HG03045 (cell line): ENCODE data around the gene OSTC.

Experiments
- ATAC-seq: cut with Tn5 transposase; IDR thresholded peaks from one replicate; pipeline ENCODE4 v1.9.1; 2021; ENCODE audit warnings: mild to moderate bottlenecking, moderate library complexity; ENCODE audit not compliant: unreplicated experiment

The OSTC gene

DNA sequence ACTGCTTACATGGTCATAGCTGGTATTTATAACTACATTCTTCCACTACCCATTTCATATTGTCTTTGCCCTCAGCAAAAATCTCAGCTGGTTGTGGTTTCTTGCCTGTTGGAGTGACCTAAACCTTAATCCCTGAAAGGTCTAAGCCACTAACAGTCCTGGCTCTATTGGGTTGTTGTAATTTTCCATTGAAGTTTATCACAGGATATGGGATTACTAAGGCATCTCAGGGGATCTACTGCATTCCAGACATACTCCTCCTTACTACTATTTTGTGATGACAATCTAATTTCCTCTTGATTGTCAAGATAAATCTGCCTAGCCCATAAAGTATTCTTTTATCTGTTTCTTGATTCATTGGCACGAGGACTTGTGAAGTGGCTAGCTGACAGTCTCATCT lies 6.2 kb upstream of the OSTC start:
- no peak for ATAC-seq

DNA sequence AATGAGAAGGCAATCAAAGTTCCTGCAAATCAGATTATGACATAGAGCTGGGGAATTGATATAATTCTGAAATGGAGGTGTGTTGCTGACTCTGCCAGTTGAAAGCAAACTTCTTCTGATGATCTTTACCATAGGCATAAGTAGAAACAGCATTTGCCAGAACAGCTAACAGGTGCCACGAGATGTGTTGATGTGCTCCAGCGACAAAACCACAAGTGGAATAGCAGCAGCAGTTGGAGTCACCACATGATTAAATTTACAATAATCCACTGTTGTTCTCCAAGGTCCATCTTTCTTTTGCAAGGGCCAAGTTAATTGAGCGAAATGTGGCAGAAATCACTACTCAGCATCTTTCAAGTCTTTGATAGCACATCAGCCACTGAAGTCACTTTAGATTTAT lies 3.7 kb upstream of the OSTC start:
- no peak for ATAC-seq

DNA sequence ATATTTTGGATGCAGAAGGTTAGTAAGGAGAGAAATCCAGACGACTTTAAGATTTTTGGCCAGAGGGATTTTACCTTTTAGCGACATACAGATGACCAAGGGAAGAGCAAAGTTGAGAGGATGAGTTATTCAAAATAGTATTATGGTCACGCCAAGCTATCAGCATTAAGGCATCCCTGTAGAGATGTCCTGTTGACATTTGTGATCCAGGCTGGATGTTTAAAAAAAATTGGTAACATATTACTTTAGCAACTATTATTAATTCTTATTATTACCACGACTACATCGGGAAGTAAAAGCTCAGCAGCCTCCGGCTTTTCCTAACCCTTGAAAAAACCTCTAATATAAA lies 562 bp upstream of the OSTC start:
- peak; percentile 6 for ATAC-seq

DNA sequence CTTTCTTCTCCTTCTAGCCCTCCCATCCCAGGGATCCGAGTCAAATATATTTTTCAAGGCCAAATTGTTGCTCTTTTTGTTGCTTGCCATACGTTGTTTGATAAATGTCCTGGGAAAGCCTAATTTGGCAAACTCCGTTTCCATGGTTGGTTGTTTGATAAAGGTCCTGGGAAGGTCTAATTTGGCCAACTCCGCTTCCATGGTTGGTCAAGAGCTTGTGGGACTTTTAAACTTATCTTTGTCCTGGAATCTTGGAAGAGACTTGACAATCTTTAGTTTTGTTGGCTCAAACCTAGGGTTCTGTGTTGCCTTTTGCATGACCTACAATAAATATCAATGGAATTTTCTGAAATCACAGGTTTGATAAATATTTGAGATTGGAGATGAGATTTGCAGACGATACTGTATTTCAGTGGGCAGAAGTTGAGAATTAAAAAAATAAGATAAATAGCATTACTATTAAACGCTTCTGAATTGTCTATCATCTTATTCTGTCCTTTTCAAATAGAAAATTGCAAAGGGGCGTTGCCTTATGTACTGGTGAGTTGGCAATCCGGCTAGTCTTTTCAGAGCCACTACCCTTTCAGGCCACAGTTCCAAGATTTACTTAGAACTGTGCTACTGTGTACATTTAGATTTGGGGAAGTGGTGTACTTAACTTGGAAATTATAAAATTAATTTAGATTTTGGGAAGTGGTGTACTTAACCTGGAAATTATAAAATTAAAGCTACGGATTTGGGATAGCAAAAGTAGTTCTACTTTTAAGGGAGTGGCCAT lies 804 bp downstream of the OSTC start:
- ATAC-seq: no peak

DNA sequence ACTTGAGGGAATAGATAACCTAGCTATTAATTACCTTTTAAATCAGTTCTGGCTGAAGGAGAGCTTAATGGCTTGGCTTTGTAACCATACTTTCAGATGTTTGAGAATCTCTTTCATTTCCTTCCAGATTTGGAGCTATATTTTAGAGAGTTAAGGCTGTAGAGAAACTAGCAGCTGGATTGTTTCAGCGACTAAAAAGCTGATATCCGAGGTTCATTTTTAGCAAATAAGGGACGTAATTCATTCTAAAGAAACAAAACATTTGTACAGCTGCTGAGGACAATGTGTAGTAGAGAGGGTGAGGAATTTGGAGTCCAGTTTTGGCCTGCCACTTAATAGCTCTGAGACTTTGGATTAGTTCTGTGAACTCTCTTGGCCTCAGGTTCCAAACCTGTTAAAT lies 12.2 kb downstream of the OSTC start:
- no peak for ATAC-seq

DNA sequence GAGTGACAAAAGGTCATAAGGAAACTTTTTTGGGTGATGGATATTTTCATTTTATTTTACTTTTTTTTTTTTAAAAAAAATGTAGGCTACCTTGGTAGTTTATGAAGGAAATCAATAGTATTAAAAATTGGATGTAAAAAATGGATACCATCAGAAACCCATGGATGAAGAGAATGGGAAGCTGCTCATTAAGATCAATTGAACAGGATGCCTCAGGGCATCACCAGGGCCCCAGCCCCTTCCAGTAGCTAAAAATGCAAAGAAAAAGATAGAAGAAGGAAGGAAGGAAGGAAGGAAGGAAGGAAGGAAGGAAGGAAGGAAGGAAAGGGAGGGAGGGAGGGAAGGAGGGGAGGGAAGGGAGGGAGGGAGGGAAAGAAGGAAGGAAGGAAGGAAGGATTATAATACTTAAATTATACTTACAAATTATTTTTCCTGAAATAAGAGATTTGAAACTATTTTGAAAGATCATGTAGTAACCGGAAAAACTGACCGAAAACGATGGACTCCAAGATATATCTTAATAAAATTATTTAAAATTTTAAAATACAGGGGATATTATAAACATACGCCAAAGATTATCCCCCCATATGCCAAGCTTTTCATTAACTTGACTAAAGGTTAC lies 24.1 kb downstream of the OSTC start:
- no peak for ATAC-seq

DNA sequence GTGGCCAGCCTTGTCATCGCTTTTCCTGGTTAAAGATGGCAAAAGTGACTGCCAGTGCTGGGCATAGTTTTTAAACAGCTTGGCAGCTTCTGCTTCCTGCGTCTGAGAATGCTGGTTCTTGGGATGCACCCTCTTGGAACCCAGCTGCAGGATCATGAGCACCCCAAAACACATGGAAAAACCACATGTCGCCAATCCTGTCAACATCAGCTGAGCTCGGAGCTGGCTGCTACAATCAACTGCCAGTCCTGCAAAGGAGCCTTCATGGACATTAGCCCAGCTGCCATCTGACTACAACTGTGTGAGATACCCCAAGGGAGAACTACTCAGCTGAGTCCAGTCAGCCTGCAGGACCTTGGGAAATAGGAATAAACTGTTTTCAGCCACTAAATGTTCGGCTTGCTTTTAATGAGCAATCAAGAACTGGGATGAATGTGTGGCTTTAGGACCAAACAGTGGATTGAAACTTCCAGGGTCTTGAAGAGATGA lies 31.0 kb downstream of the OSTC start:
- ATAC-seq: no peak

DNA sequence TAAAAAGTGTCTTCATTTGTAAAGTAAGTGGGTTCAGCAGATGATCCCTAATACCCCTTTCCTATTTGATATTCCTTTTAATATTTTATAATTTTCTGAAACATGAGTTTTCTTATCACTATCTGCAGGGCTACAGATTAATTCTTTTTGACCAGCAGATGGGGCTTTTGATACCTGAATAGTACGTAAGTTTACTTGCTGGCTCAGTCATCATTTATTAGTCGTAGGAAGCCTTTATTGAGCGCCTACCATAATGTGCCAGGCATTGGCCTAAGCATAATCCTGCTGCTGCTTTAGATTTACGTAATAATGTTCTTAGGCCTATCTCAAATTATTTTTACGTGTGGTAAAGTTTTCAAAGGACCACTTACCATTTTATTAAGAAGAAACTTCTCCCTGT lies 33.1 kb downstream of the OSTC start:
- no peak for ATAC-seq

DNA sequence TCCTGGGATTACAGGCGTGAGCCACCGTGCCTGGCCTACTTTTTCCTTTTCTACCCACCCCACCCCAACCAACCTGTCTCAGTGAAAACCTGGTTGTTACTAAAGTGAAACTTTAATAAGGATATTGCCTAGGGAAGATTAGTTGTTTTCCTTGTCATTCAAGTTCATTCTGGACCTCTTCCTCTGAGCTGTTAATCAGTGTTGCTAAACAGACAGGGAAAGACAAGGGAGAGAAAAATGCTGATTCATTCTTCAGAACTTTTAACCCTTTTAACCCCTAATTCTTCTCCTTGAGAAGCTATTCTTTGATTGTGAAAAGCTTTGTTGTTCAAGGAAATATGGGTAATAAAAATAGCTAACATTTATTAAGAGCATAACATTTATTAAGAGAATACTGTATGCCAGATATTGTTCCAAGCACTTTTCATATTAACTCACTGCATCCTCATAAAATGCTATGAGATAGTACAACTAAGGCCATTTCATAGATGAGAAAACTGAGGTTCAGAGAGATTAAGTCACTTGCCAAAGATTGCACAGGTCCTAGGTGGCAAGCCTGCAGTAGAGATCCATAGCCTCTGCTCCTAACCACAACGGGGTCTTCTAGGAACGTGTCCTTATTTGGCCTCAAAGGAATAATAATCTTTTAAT lies 34.8 kb downstream of the OSTC start:
- no peak for ATAC-seq

DNA sequence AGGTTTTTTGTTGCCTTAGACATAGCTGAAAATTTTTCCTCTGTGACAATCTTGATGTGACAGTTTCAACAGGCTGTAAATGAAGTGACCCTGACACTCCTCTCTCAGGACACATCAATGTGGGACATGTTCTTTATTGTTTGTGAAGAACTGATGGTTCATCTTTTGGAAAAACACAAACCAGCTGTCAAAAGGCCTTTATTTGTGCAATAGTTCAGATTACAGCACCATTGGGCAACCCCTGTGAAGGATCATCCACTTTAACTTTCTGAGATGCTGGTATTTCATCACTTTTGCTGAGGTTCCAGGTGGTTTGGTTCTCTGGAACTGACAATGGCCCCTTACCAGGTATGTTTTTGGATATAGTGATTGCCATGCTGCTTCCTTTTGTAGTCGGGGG lies 40.3 kb downstream of the OSTC start:
- ATAC-seq: no peak

DNA sequence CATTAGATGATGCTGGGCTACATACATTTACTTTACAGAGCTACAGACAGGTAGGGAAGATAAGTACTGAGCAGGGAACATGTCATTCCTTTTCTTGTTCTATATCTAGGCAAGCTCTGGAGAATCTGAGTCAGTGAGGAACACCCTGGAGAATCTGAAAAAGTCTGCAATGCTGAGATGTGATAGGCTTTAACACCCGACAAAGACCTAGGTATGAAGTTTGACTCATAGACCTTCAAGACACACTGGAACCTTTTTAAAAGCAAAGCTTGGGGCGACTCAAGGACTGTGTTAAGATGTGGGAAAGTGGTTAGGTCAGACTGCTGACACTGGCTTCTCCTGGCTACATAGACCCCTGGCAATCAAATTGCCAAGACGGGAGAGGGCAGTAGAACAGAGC lies 42.8 kb downstream of the OSTC start:
- ATAC-seq: no peak

DNA sequence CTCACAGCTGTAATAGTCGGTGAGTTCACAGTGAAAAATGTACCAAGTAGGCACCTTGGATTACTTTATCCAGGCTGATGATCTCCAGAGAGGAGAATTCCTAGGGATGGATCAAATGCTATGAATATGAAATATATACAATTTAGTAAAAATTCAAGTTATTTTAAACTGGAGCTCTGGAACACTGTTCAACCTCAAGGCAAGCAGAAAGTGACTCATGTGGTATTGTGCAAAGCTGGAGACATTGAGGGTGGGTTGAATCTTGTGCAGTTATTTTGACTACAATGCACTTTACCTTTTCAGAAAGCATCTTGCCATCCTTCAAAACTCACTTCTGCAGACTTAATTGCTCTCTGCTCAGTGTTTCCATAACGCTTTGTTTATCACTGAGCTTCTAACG lies 43.4 kb downstream of the OSTC start:
- no peak for ATAC-seq

DNA sequence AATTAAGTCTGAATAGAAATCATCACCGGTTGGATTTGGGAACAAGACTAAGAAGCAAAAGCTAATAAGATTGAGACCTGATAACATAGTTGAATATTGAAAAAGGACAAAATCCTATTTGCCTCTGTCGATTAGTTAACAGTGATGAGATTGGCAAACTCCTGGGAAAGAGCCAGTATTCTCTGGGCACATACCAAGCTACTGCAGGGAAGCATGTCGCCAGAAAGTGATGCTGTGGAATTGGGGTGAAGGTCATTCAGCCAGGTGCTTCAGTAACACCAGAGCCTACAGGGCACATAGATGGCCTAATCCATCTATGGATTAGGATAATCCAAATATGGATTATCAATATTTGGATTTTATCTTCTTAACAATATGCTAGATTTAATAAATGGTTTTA lies 44.0 kb downstream of the OSTC start:
- ATAC-seq: no peak

DNA sequence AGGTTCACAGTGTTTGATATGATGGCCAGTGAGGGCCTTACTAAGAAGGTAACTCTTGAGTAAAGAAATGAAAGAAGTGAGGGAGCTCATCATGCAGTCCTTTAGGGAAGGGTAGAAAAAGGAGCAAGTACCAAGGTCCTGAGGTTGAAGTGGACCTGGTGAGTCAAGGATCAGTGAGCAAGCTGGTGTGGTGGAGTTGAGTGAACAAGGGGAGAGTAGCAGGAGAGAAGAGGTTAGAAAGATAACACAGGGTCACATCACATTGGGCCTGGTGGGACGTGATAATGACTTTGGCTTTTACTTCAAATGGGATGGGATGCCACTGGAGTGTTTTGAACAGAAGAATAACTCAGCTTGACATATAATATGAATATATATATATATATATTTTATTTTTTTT lies 44.7 kb downstream of the OSTC start:
- ATAC-seq: no peak

DNA sequence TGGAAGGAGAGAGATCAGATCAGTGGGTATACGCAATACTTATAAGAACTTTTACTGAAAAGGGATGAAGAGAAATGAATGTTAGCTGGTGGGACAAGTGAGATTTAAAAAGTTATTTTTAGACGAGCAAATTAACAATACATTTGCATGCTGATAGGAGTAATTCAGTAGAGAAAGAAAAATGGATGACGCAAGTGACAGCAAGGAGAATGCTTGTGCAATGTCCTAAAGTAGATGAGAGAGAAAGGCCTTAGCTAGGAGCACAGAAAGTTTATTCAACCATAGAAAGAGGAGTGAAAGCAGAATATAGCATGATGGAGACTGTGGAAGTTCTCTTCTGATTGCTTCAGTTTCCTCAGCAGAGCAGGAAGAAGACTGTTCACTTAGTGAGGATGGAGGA lies 45.8 kb downstream of the OSTC start:
- ATAC-seq: no peak

DNA sequence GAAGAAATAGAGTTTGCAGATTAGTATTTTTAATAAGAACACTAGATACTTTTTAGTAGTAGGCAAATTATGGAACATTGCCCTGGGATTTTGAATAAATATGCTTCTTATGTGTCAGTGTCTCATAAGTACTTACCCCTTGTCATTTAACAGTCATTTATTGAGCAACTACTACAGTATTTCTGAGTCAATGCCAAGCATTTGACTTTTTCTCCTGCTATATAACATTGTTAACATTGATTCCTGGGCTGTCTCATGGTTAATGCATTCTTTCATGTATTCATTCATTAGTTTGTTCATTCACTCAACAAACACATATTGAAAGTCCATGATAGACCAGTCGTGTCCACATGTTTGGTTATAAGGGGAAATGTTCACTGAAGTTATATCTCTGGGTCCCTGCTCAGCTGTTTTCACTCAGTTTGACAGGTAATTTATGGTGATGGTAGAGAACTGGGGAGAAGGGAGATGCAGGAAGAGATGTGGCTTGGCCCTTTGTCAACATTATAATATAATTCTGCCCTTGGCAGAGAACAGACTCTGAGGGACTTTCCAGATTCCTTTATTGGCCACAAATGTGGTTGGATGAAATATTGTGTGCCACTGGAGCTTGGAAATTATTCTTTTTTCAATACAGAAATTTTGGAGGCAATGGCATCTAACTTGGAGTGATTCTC lies 49.8 kb downstream of the OSTC start:
- no peak for ATAC-seq

DNA sequence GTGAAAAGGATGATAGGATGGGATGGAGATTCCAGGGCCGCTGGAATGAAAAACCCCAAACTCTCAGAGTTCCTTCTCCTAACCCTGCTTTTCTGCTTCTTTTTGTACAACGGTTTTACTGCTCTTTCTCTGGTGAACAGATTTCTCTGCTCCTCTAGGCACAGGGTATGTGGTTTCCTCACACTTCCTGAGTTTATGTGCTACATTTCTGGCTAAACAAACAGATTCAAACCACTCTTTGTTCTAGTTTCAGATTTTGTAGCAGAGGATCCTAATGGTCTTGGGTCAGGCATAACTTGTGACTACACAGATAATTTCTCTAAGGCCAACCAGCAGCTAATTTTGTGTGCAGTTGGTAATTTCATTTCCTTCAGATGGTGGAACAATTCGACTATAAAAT lies 52.6 kb downstream of the OSTC start:
- ATAC-seq: no peak

DNA sequence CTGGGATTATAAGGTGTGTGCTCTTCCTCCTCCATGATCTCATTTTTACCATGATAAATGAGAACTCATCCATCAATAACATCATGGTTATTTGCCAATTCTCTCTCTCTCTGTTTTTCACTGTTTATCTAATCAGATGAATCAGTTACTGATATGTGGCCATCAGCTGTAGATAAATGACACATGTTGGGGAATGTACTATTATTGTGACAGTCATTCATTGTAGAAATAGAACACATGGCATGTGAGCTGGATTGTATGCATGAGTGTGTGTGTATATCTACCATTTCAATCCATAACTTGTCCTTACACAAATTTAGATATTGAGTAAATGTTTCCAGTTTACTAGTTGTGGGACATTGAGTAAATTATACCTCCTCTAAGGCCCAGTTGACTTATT lies 53.0 kb downstream of the OSTC start:
- no peak for ATAC-seq

DNA sequence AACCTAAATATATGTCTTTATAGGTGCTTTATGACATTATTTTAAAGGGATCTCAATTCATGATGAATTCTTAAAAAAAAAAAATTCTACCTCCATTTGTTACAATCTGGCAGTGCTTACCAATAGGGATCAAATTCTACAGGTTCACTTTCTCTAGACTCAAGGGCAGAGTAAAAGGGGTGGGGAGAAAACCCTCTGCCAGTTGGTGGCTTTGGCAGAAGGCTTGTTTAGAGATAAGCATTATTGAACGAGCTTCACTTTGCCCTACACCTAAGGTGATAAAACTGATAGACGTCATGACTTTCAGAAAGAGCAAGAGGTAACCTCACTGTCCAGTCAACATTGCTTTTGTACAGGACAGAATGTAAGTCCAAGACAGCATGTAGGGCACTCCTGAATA lies 53.6 kb downstream of the OSTC start:
- ATAC-seq: no peak

DNA sequence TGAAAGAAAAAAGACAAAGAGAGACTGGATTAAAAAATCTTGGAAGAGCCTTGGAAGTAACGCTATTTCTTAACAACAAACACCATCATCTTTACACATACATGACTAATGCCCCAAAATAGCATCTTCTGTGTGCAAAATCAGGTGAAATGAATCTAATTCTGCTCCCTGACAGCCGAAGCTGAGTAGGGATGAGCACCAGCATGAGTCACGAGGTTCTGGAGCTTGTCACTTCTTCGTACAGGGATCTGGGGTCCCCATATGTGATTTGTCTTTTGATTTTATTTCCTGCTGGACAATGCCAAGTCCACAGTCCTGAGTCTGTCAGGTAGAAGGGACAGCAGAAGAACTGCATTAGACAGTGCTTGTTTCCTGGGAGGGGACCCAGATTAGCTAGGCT lies 55.9 kb downstream of the OSTC start:
- no peak for ATAC-seq

DNA sequence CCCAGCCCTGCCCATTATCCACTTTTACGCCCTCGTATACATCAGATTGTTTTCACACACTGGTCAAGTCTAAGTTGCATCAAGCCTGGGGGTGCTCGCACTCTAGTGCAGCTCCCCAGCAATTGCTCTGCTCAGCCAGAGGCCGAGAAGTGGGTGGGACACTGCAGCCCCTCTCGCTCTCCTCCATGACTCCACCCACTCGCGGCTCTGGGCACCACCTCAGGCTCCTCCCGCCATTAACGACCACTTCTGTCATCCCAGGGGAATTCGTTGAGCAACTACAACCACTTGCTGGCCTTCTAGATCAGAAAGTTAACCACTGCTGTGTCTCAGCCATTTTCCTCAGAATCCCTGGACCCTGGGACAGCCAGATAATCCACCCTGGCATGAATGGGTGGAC lies 58.8 kb downstream of the OSTC start:
- ATAC-seq: no peak

DNA sequence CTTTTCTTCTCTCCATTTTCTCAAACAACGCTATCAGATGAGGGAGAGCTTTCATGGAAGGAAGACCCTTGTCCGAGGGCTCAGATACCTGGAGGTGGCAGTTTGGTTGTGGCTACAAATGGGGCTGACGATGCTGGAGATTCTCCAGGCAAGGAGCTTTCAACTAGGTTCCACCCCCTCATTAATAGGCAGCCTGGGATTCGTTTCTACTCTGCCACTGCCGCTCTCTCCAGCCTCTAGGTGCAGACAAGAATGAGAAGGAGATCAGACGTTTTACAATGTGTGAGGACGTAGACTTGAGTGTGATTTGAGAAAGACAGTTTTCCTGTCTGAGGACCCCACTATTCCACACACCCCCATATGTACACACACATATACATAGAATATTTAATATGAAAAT lies 59.3 kb downstream of the OSTC start:
- ATAC-seq: no peak
